SK-N-SH (cell line): Measurements from ENCODE around the gene MAPRE3. TPM values are rescaled to one million over a fixed set of nuclear protein-coding genes. Genes with fewer than 3 reads are reported as not detected.

Experiments
- CTCF ChIA-PET: fragments of 300-600, 350-600 bp; formaldehyde crosslinking; extraction: SDS; loops from one replicate; lab custom pipeline; 2021; lab: Yijun Ruan, JAX
- POLR2A ChIA-PET: fragments of 350-600 bp; sonication (Branson Sonifier 250); formaldehyde crosslinking; extraction: SDS; loops from one replicate; lab custom pipeline; 2020; ENCODE audit warnings: antibody characterized with exemption, inconsistent platforms; lab: Yijun Ruan, JAX
- DNase-seq: peaks from one replicate; pipeline ENCODE4 v3.0.0; 2012
- H2AFZ ChIP-seq: fragments of 200-600 bp; sonication (generic); 2 replicates; pipeline ENCODE4 v1.8.1; 2016; ENCODE audit warnings: antibody characterized with exemption, mild to moderate bottlenecking, low read depth
- H3F3A ChIP-seq: fragments of 200-600 bp; sonication (generic); replicated peaks from 2 replicates; pipeline ENCODE3; 2016; ENCODE audit warnings: antibody characterized with exemption, mild to moderate bottlenecking; ENCODE audit not compliant: insufficient read depth
- H3K27ac ChIP-seq, 2 experiments: fragments of 200-500 bp in 1 of 2; fragments of 200-600 bp in 1 of 2; sonication (Bioruptor generic) in 1 of 2; sonication (generic), shearing (Covaris generic) in 1 of 2; 2 replicates each; pipeline versions ENCODE4 v1.5.1 to v1.6.1; 2014 to 2016; ENCODE audit warnings: low read depth in 2 of 2, inconsistent platforms in 1 of 2, low read length in 1 of 2, mild to moderate bottlenecking in 1 of 2, mixed read lengths in 1 of 2
- H3K27me3 ChIP-seq: fragments of 200-600 bp; sonication (generic), shearing (Covaris generic); 2 replicates; pipeline ENCODE4 v1.6.1; 2016; ENCODE audit warnings: mixed run types; ENCODE audit not compliant: insufficient read depth
- H3K36me3 ChIP-seq, 2 experiments: fragments of 200-500 bp in 1 of 2; fragments of 200-600 bp in 1 of 2; sonication (Bioruptor generic) in 1 of 2; sonication (generic) in 1 of 2; replicated peaks in 1 of 2; 2 replicates each; pipeline versions ENCODE3 to v1.5.1; 2014 to 2016; ENCODE audit warnings: low read length in 1 of 2, mild to moderate bottlenecking in 1 of 2; ENCODE audit not compliant: insufficient read depth in 2 of 2, control insufficient read depth in 1 of 2
- H3K4me1 ChIP-seq, 2 experiments: fragments of 200-500 bp in 1 of 2; fragments of 200-600 bp in 1 of 2; sonication (Bioruptor generic) in 1 of 2; sonication (generic), shearing (Covaris generic) in 1 of 2; 2 replicates each; pipeline versions ENCODE4 v1.5.1 to v1.6.1; 2014 to 2016; ENCODE audit warnings: low read depth in 1 of 2, low read length in 1 of 2, mixed run types in 1 of 2; ENCODE audit not compliant: insufficient read depth in 2 of 2, control insufficient read depth in 1 of 2
- H3K4me2 ChIP-seq: fragments of 200-600 bp; sonication (generic), shearing (Covaris generic); 2 replicates; pipeline ENCODE4 v1.6.1; 2017; ENCODE audit warnings: mixed run types
- H3K4me3 ChIP-seq, 2 experiments: fragments of 200-500 bp in 1 of 2; fragments of 200-600 bp in 1 of 2; sonication (Bioruptor generic) in 1 of 2; sonication (generic), shearing (Covaris generic) in 1 of 2; 2 replicates each; pipeline versions ENCODE4 v1.5.1 to v1.8.1; 2014 to 2016; ENCODE audit warnings: low read depth in 2 of 2, inconsistent platforms in 1 of 2, low read length in 1 of 2, mild to moderate bottlenecking in 1 of 2, mixed read lengths in 1 of 2, moderate library complexity in 1 of 2
- H3K79me2 ChIP-seq: fragments of 200-600 bp; sonication (generic); 2 replicates; pipeline ENCODE4 v1.8.1; 2017; ENCODE audit warnings: mild to moderate bottlenecking; ENCODE audit not compliant: insufficient read depth
- H3K9ac ChIP-seq: fragments of 200-600 bp; sonication (generic); 2 replicates; pipeline ENCODE4 v1.6.1; 2017; ENCODE audit warnings: mixed run types
- H3K9me2 ChIP-seq: fragments of 200-600 bp; sonication (generic); 2 replicates; pipeline ENCODE4 v1.6.1; 2017; ENCODE audit warnings: mixed run types
- H3K9me3 ChIP-seq: fragments of 200-600 bp; sonication (generic); 2 replicates; pipeline ENCODE4 v1.6.1; 2017; ENCODE audit warnings: mixed run types, mild to moderate bottlenecking, moderate library complexity
- H4K20me1 ChIP-seq: fragments of 200-600 bp; sonication (generic); 2 replicates; pipeline ENCODE4 v1.6.1; 2017; ENCODE audit warnings: mild to moderate bottlenecking, mixed run types; ENCODE audit not compliant: insufficient read depth
- CHD2 ChIP-seq: fragments of 150-350 bp; IDR thresholded peaks from 2 replicates; pipeline ENCODE4 v1.6.1; 2018; ENCODE audit warnings: low read length; ENCODE audit not compliant: partially characterized antibody
- EP300 ChIP-seq, 2 experiments: IDR thresholded peaks; 2 replicates each; pipeline versions ENCODE4 v1.4.0 to v1.6.1; 2012; ENCODE audit warnings: borderline replicate concordance in 1 of 2, low read depth in 1 of 2, low read length in 1 of 2
- EZH2phosphoT487 ChIP-seq: fragments of 200-600 bp; sonication (generic); IDR thresholded peaks from 2 replicates; pipeline ENCODE4 v1.6.1; 2017; ENCODE audit warnings: low read depth, mixed run types, mild to moderate bottlenecking, antibody characterized with exemption, moderate library complexity, borderline replicate concordance
- FOXJ3 ChIP-seq: sonication (generic); formaldehyde crosslinking; IDR thresholded peaks from 2 replicates; pipeline ENCODE4 v1.5.1; 2020; ENCODE audit warnings: mild to moderate bottlenecking, missing genetic modification reagents
- FOXM1 ChIP-seq: IDR thresholded peaks from 2 replicates; pipeline ENCODE4 v1.4.0; 2012; ENCODE audit warnings: low read depth, mild to moderate bottlenecking
- GABPA ChIP-seq: IDR thresholded peaks from 2 replicates; pipeline ENCODE4 v1.4.0; 2012; ENCODE audit warnings: low read depth, mild to moderate bottlenecking
- GATA2 ChIP-seq: sonication (generic); formaldehyde crosslinking; IDR thresholded peaks from 2 replicates; pipeline ENCODE4 v1.5.0; 2020; ENCODE audit warnings: mild to moderate bottlenecking, missing genetic modification reagents
- MEF2A ChIP-seq: IDR thresholded peaks from 2 replicates; pipeline ENCODE4 v1.4.0; 2012; ENCODE audit warnings: low read depth, borderline replicate concordance
- MXI1 ChIP-seq: IDR thresholded peaks from 2 replicates; pipeline ENCODE4 v1.6.1; 2012; ENCODE audit warnings: mild to moderate bottlenecking, low read depth, low read length, improper control_type of control experiment
- NRF1 ChIP-seq: IDR thresholded peaks from 2 replicates; pipeline ENCODE4 v1.6.1; 2012; ENCODE audit warnings: low read depth, mild to moderate bottlenecking, low read length
- RCOR1 ChIP-seq: fragments of 150-350 bp; IDR thresholded peaks from 2 replicates; pipeline ENCODE4 v1.6.1; 2017; ENCODE audit warnings: antibody characterized with exemption, low read length
- RFX5 ChIP-seq: IDR thresholded peaks from 2 replicates; pipeline ENCODE4 v1.6.1; 2012; ENCODE audit warnings: mild to moderate bottlenecking, improper control_type of control experiment, low read length
- SIN3A ChIP-seq: IDR thresholded peaks from 2 replicates; pipeline ENCODE4 v1.6.1; 2012; ENCODE audit warnings: low read depth, mild to moderate bottlenecking, low read length, moderate library complexity, borderline replicate concordance
- SMC3 ChIP-seq: IDR thresholded peaks from 2 replicates; pipeline ENCODE4 v1.6.1; 2012; ENCODE audit warnings: low read depth, low read length, improper control_type of control experiment
- TCF12 ChIP-seq: IDR thresholded peaks from 2 replicates; pipeline ENCODE4 v1.4.0; 2012
- TEAD4 ChIP-seq: IDR thresholded peaks from 2 replicates; pipeline ENCODE4 v1.4.0; 2012; ENCODE audit warnings: mild to moderate bottlenecking, borderline replicate concordance; ENCODE audit not compliant: insufficient read depth
- WGBS: methylation state at CpG from one replicate; pipeline ENCODE4 v1.1.6; 2017; ENCODE audit warnings: low lambda C conversion rate; 5-methylcytosine and 5-hydroxymethylcytosine counted together
- polyA plus RNA-seq, 3 experiments: library from polyadenylated mRNA; depleted of rRNA; stranded (reverse); fragments of >200 nt; gene quantifications; 2 replicates each; pipeline ENCODE4 v1.2.3, GENCODE V29; 2012
- TF ChIP-seq, protein P1 (sequence below): IDR thresholded peaks from 2 replicates; pipeline ENCODE4 v1.6.1; 2012; ENCODE audit warnings: mild to moderate bottlenecking, low read depth, low read length, moderate library complexity
- TF ChIP-seq, protein P2 (sequence below): fragments of 150-350 bp; IDR thresholded peaks from 2 replicates; pipeline ENCODE4 v1.6.1; 2016; ENCODE audit warnings: mild to moderate bottlenecking, low read depth, low read length
- TF ChIP-seq, protein P3 (sequence below): IDR thresholded peaks from 2 replicates; pipeline ENCODE4 v1.4.0; 2012; ENCODE audit warnings: low read depth, borderline replicate concordance
- TF ChIP-seq, protein P4 (sequence below): IDR thresholded peaks from 2 replicates; pipeline ENCODE4 v1.4.0; 2012; ENCODE audit warnings: low read depth, borderline replicate concordance

The MAPRE3 gene
- polyA plus RNA-seq, 1 of the 3 experiments (the other 2 are of a cell fraction), result 24.4 TPM

DNA sequence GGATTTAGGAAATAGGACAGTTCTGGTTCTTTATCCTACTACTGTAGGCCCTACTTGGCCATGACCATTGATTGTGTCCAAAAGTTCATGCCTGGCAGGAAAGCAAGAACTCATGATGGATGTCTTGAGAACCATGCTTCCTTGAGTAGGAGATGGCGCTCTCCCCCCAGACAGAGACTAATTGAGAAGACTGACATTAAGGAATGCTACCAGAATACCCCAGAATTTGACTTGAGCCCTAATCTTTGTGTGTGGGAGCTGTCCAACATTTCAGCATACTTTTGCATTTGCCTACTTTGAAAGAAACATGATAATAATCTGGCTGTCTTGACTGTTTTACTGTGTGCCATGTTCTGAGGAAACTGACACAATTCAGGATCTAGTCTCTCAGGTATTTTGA is 23.3 kb downstream of the MAPRE3 start:
- no peak overlapping the region for H3K9ac ChIP-seq
- H3K36me3 ChIP-seq, result no peaks in the 10 kb centered on the region
- H3K4me1 ChIP-seq, result peaks cover 0 to 4% of the 10 kb centered on the region in 2 experiments; a peak in 1 of 4 replicates
- CTCF ChIA-PET, result interaction anchor here (1.0 to 25.8 kb wide), 11 partner anchors 10 to 148 kb away, joined by 3 to 257 read pairs (median 4); no protein-coding TSS in a partner anchor
- H3K9me2 ChIP-seq, result no peaks in the 10 kb centered on the region
- no peak for DNase-seq
- H3K9me3 ChIP-seq, result no peaks in the 10 kb centered on the region
- TF ChIP-seq, protein P1, sequence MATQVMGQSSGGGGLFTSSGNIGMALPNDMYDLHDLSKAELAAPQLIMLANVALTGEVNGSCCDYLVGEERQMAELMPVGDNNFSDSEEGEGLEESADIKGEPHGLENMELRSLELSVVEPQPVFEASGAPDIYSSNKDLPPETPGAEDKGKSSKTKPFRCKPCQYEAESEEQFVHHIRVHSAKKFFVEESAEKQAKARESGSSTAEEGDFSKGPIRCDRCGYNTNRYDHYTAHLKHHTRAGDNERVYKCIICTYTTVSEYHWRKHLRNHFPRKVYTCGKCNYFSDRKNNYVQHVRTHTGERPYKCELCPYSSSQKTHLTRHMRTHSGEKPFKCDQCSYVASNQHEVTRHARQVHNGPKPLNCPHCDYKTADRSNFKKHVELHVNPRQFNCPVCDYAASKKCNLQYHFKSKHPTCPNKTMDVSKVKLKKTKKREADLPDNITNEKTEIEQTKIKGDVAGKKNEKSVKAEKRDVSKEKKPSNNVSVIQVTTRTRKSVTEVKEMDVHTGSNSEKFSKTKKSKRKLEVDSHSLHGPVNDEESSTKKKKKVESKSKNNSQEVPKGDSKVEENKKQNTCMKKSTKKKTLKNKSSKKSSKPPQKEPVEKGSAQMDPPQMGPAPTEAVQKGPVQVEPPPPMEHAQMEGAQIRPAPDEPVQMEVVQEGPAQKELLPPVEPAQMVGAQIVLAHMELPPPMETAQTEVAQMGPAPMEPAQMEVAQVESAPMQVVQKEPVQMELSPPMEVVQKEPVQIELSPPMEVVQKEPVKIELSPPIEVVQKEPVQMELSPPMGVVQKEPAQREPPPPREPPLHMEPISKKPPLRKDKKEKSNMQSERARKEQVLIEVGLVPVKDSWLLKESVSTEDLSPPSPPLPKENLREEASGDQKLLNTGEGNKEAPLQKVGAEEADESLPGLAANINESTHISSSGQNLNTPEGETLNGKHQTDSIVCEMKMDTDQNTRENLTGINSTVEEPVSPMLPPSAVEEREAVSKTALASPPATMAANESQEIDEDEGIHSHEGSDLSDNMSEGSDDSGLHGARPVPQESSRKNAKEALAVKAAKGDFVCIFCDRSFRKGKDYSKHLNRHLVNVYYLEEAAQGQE, result peak; percentile 95
- no peak for TF ChIP-seq SIN3A
- no peak for TF ChIP-seq GATA2
- TF ChIP-seq, protein P2, sequence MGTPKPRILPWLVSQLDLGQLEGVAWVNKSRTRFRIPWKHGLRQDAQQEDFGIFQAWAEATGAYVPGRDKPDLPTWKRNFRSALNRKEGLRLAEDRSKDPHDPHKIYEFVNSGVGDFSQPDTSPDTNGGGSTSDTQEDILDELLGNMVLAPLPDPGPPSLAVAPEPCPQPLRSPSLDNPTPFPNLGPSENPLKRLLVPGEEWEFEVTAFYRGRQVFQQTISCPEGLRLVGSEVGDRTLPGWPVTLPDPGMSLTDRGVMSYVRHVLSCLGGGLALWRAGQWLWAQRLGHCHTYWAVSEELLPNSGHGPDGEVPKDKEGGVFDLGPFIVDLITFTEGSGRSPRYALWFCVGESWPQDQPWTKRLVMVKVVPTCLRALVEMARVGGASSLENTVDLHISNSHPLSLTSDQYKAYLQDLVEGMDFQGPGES, result no peak
- TF ChIP-seq, all 33 proteins: peak for 1
- no peak overlapping the region for H3K27ac ChIP-seq
- 35% methylated on average over 1 of the region's 1 CpG for WGBS
- H2AFZ ChIP-seq, result no peak overlapping the region
- H3K27me3 ChIP-seq, result no peaks in the 10 kb centered on the region
- POLR2A ChIA-PET, result no interaction called here
- H3K4me3 ChIP-seq, result no peak overlapping the region
- peaks cover 9% of the 10 kb centered on the region for H4K20me1 ChIP-seq
- peaks cover 10% of the 10 kb centered on the region for H3F3A ChIP-seq
- H3K79me2 ChIP-seq, result no peaks in the 10 kb centered on the region
- no peak overlapping the region for H3K4me2 ChIP-seq

DNA sequence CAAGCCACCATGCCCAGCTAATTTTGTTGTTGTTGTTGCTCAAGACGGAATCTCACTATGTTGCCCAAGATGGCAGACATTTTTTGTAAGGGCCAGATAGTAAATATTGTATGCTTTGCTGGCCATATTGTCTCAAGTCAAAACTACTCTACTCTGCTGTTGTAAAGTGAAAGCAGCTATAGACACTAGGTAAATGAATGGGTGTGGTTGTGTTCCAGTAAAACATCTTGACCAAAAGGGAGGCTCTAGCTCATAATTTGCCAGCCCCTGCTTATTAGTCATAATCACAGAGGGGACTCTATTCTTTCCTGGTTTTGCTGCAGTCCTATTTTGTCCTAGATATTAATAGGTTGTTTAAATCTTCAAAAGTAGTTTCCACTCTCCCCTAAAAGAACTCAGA is 24.5 kb downstream of the MAPRE3 start:
- CTCF ChIA-PET, result interaction anchor here (0.8 to 25.8 kb wide), 7 partner anchors 12 to 33 kb away, joined by 3 to 257 read pairs (median 7); no protein-coding TSS in a partner anchor
- no peaks in the 10 kb centered on the region; the same call in 1 of the 2 replicates for H4K20me1 ChIP-seq
- no peak overlapping the region for H3K9ac ChIP-seq
- H3K4me2 ChIP-seq, result no peak overlapping the region
- no peaks in the 10 kb centered on the region for H3K79me2 ChIP-seq
- H3K4me1 ChIP-seq, result no peaks in the 10 kb centered on the region
- no peaks in the 10 kb centered on the region for H3K36me3 ChIP-seq
- H3K9me3 ChIP-seq, result no peaks in the 10 kb centered on the region
- no peaks in the 10 kb centered on the region for H3K9me2 ChIP-seq
- no peak for DNase-seq
- H2AFZ ChIP-seq, result no peak overlapping the region
- 84% methylated on average over 1 of the region's 1 CpG for WGBS
- no peak overlapping the region for H3K27ac ChIP-seq
- H3F3A ChIP-seq, result no peaks in the 10 kb centered on the region
- no peaks in the 10 kb centered on the region for H3K27me3 ChIP-seq
- no peak overlapping the region for H3K4me3 ChIP-seq
- POLR2A ChIA-PET, result interaction anchor here (0.7 kb wide), 1 partner anchor 1331 kb away, joined by 3 read pairs; no protein-coding TSS in a partner anchor
- TF ChIP-seq FOXM1 (no peak), MEF2A (no peak), GATA2 (no peak), TCF12 (no peak), RFX5 (no peak), SMC3 (no peak), GABPA (no peak), SIN3A (no peak), CHD2 (no peak), MXI1 (no peak), NRF1 (no peak), EP300 (IDR thresholded peaks at IDR 0.05; ENCODE audit: borderline replicate concordance in 1 of 2, low read depth in 1 of 2, low read length in 1 of 2) (no peak), FOXJ3 (CRISPR knock-in tag) (no peak), RCOR1 (no peak), EZH2phosphoT487 (no peak), TEAD4 (no peak)
- TF ChIP-seq, protein P3, sequence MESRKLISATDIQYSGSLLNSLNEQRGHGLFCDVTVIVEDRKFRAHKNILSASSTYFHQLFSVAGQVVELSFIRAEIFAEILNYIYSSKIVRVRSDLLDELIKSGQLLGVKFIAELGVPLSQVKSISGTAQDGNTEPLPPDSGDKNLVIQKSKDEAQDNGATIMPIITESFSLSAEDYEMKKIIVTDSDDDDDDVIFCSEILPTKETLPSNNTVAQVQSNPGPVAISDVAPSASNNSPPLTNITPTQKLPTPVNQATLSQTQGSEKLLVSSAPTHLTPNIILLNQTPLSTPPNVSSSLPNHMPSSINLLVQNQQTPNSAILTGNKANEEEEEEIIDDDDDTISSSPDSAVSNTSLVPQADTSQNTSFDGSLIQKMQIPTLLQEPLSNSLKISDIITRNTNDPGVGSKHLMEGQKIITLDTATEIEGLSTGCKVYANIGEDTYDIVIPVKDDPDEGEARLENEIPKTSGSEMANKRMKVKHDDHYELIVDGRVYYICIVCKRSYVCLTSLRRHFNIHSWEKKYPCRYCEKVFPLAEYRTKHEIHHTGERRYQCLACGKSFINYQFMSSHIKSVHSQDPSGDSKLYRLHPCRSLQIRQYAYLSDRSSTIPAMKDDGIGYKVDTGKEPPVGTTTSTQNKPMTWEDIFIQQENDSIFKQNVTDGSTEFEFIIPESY, result no peak
- TF ChIP-seq, protein P4, sequence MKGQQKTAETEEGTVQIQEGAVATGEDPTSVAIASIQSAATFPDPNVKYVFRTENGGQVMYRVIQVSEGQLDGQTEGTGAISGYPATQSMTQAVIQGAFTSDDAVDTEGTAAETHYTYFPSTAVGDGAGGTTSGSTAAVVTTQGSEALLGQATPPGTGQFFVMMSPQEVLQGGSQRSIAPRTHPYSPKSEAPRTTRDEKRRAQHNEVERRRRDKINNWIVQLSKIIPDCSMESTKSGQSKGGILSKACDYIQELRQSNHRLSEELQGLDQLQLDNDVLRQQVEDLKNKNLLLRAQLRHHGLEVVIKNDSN, result no peak
